ENCODE results near the gene PNLIPRP1.

PNLIPRP1 gene

DNA sequence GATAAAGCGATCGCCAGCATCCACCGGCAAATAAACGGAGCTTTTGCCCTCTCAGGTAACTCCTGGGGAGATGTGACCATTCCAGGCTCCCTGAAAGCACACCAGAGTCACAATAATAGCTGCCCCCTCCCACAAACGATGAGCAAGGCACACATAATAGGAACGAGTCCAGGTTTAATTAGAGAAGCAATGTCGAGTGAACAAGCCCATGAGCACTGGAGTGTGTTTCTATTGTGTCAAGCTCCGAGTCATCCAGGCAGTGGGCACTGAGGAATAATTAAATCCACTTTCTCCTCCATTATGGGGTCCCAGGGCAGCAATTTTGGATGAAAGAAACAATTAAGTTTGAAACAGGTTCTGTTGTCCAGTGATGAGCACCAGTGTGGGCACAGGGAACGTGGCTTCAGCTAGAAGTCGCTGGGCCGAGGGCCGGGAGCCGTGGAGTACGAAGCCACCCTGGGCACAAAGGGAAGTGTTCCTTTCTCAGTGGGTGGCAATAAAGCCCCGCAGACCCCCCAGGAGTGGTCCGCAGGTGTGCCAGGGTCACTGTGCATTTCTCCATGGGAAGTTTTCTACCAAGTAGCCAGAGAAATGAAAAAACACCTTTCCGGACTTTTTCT is 41.9 kb downstream of the PNLIPRP1 start:
- no peak for DNase-seq

GRCh38 chr10:116633216-116633600 is 42.4 kb downstream of the PNLIPRP1 start:
- DNase-seq = no peak

DNA sequence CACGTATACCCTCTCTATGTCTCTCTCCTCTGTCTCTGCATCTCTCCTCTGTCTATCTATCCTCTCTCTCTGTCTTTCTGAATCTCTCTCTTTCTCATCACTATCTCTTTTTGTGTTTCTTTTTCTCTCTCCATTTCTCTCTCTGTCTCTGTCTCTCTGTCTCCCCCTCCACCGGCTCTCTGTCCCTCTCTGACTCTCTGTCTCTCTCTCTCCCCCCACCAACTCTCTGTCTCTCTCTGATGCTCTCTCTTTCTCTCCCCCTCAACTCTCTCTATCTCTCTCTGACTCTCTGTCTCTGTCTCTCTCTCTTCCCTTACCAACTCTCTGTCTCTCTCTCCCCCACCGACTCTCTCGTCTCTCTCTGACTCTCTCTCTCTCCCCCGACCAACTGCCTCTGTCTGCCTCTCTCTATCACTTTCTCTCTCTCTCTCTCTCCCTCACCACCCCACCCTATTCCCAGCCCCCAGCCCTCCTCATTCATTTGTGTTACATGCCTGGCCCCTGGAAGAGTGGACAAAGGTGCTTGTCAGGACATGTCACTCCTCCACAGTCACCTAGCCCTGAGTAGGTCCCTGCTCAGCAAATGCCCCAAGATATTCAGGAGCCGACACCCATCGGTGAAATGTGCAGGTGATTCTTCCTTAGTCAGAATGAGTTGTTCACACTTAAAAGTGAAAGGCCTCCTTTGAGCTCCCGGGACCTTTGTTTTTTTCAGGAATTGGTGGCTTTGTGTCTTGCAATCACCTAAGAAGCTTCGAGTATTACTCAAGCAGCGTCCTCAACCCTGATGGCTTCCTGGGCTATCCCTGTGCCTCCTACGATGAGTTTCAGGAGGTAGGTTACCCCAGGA is 43.6 kb downstream of the PNLIPRP1 start:
- no peak for DNase-seq

GRCh38 chr10:116636385-116636784 is 45.6 kb downstream of the PNLIPRP1 start:
- no peak for DNase-seq

DNA sequence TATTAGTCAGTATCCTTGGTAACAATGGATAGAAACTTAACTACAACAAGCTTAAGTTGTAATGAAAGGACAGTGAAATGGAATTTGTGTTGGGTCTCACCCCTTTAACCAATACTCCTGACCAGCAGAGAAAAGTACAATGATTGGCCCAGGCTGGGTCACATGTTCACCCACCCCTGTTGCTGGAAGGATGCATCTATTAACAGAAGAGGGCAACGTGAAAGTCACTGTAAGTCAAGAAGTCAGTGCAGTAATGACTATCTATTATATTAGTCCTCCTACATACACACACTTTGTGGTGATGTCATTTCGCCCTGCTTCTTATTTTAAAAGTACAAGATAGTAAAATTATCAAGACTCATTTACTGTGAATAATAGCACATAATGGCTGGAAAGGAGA is 46.2 kb downstream of the PNLIPRP1 start:
- no peak for DNase-seq

GRCh38 chr10:116637830-116638229 is 47.1 kb downstream of the PNLIPRP1 start:
- no peak for DNase-seq

- DNase-seq = no peak
These were observed 55.7 kb downstream of the PNLIPRP1 start for GRCh38 chr10:116646502-116646901.

- no peak for DNase-seq
These were observed 58.1 kb downstream of the PNLIPRP1 start for GRCh38 chr10:116648903-116649302.

GRCh38 chr10:116653885-116654284 is 63.1 kb downstream of the PNLIPRP1 start:
- DNase-seq = no peak

- no peak for DNase-seq
These were observed 64.1 kb downstream of the PNLIPRP1 start for GRCh38 chr10:116654816-116655215.

DNA sequence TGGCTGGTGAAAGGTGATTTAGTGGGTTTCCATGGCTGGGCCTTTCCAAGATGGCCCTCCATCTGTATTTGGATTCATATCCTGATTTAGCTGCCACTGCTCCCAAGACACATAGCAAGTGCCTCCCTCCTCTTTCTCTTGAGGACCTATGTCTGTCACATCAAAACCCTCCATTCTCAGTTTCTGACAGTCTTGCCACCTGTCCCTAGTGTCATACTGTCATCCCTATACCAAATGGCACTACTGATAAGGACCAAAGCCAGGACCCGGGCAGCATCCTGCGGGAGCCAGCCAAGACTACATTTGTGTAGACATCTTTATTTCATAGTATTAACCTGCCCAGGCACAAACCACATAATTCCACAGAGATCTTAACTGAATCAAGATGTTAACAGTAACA is 64.8 kb downstream of the PNLIPRP1 start:
- no peak for DNase-seq

GRCh38 chr10:116656044-116656443 is 65.3 kb downstream of the PNLIPRP1 start:
- no peak for DNase-seq

DNA sequence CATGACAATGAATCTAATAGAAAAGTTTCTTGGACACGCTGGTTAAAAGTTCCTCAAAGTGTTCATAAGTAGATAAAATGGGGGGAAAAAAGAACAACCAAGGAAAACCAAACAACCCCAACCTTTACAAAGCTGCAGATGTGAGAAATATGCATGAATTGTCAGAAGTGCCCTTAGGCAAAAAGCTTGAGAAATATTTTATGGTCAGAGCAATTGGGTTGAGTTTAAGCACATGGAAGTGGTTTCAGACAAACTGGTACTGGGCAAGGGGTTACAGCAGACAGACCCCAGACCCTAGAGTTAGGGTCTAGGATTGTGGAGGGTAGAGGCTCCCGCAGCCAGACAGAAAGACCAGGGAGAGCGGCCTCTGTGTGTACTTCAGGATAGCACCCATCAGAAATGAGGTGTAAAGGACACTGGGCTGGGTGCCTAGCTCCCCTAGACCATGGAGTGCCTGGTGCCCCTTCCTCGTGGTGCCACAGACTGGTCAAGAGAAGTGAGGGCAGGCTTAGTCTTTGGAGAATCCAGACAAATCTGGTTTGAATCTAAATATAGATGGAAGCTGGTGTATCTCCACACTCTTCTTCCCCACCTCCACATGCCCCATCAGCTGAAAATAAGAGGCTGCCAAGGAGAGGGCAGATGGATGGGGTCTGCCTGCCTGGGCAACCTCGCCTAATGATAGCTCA is 67.2 kb downstream of the PNLIPRP1 start:
- no peak for DNase-seq
